ENCODE measurements around the gene BNC2. TPM values are rescaled to one million over a fixed set of nuclear protein-coding genes. Genes with fewer than 3 reads are reported as not detected.

BNC2 gene
- total RNA-seq, 2 donors from 2014 or later: 0.32 TPM; not detected in 1

DNA sequence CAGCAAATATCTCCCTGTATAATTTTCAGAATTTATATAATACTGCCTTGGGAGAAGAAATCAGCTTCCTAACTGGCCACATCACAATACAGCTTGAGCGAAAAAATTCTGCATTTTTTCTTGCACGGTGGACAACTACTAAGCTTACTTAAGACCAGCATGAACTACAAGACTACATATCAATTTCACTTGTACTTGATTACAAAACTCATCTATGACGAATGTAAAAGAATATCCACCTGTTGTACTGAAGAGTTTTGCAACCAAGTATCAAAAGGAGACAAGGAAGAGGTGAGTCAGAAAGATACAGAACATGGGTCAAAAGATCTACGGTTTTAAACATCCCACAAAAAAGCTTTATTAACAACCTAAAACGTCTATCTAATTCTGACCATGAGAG lies 279.4 kb downstream of the BNC2 start:
- no peak overlapping the region for H3K4me3 Mint-ChIP-seq
- no peak overlapping the region for H3K27ac Mint-ChIP-seq
- no peak for DNase-seq
- peaks cover 0 to 4% of the 10 kb centered on the region in 2 donors for H3K9me3 Mint-ChIP-seq
- H3K4me1 Mint-ChIP-seq (ENCODE audit: low read depth): no peaks in the 10 kb centered on the region
- no peaks in the 10 kb centered on the region for H3K36me3 Mint-ChIP-seq (ENCODE audit: insufficient read depth in 2 of 2)
- no peaks in the 10 kb centered on the region for H3K27me3 Mint-ChIP-seq (ENCODE audit: low read depth)
- no peak for ATAC-seq (replicated peaks in 1 of 2)

DNA sequence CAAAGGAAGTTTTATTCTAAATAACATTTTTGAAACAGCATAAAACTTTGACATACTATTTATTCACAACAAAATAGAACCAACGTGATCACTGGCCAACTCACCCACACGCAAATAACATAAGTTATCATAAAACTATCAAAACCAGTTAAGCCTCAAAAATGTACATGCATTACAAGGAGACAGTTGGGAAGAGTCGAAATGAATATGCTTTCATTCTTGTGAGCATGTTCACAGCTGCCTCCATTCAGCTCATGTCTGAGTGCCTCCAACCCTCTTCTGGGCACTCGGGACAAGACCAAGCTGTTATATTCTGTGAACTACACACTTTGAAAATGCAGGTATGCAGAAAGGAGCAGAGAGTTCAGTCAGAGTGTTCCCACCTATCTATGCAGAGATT lies 284.9 kb downstream of the BNC2 start:
- peaks cover 0 to 4% of the 10 kb centered on the region in 2 donors for H3K9me3 Mint-ChIP-seq
- H3K4me1 Mint-ChIP-seq (ENCODE audit: low read depth): no peaks in the 10 kb centered on the region
- no peak overlapping the region for H3K27ac Mint-ChIP-seq
- ATAC-seq (replicated peaks in 1 of 2): no peak
- H3K27me3 Mint-ChIP-seq (ENCODE audit: low read depth): no peaks in the 10 kb centered on the region
- no peak for DNase-seq
- H3K36me3 Mint-ChIP-seq (ENCODE audit: insufficient read depth in 2 of 2): no peaks in the 10 kb centered on the region
- no peak overlapping the region for H3K4me3 Mint-ChIP-seq

DNA sequence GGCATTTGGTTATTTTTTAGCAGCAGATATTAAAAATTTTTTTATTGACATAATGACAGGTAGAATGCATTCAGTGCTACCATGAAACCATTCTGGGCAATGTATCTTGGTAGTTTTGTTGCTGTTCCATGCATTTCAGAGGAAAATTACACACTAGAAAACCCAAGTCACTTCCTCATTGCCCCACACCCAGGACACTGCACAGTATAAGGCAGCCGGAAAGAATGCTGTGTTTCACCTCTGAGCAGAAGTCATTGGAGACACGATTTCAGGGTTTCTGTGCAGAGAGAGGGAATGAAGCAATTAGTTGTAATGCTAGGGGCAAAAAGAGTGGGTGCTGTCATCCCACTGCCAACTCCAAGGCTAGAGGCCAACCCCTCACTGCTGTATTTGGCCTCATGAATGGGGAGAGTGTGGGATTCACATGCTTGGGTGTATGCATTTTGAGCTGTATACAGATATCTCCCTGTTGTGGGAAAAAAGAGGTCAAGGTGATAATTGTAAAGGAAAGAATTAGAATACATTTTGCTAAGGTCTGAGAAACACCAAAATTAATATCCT lies 290.5 kb downstream of the BNC2 start:
- H3K9me3 Mint-ChIP-seq: no peaks in the 10 kb centered on the region
- H3K36me3 Mint-ChIP-seq (ENCODE audit: insufficient read depth in 2 of 2): no peaks in the 10 kb centered on the region
- ATAC-seq (replicated peaks in 1 of 2): no peak
- no peak overlapping the region for H3K4me3 Mint-ChIP-seq
- no peaks in the 10 kb centered on the region for H3K4me1 Mint-ChIP-seq (ENCODE audit: low read depth)
- H3K27me3 Mint-ChIP-seq (ENCODE audit: low read depth): no peaks in the 10 kb centered on the region
- DNase-seq: no peak
- H3K27ac Mint-ChIP-seq: no peak overlapping the region

DNA sequence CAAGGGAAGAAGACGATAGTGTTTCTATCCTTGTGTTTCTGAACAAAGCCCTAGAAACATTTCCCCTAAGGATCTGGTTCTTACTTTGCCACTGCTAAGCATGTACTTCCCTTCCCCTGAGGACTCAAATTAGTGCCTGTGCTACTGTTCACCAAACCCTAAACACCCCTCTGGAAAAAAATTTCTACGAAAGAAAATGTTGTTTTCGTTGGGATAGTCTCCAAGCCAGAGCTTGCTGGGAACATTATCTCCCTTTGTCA lies 294.6 kb downstream of the BNC2 start:
- Mint-ChIP-seq H3K9me3 (no peaks in the 10 kb centered on the region), H3K4me3 (no peak overlapping the region), H3K27me3 (ENCODE audit: low read depth) (no peaks in the 10 kb centered on the region), H3K36me3 (ENCODE audit: insufficient read depth in 2 of 2) (no peaks in the 10 kb centered on the region), H3K4me1 (ENCODE audit: low read depth) (no peaks in the 10 kb centered on the region), H3K27ac (no peak overlapping the region)
- ATAC-seq (replicated peaks in 1 of 2) (no peak), DNase-seq (no peak)

DNA sequence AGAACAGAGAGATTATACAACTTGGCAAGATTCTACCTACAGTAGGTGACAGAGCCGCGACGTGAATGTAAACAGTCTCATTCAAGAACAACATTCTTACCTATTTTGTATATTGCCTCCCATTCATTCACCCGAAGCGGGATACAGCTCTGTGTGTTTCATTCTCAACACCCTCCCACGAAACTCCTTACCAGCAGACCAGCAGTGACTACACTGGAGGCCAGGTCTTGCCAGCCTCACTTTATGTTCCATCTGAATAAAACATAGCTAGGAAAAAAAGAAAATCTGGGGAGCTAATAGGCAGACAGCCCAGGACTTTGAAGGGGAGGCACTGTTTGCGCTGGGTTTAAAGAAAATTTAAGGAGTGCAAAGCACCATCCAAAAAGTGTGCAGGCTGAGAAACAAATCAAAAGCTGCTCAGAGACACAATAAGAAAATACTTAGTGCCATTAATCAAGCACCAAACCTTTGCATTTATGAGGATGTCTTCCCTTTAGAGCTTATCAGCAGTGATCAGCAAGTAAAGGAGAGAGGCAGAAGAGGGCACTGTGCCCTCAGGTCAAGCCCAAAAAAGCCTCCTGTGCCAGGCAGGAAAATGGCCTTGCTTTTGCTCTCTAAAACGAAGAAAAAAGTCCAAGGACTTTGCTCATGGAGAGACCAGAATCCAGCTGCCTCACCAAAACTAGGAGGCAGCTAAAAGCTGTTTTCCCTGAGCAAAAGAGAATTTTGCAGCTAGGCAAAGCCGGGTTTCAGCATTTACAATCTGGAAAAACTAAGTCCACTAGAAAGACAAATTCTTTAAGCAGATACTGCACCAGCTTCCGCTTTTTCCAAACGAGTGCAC lies 295.1 kb downstream of the BNC2 start:
- H3K27ac Mint-ChIP-seq: no peak overlapping the region
- H3K4me3 Mint-ChIP-seq: no peak overlapping the region
- H3K4me1 Mint-ChIP-seq (ENCODE audit: low read depth): no peaks in the 10 kb centered on the region
- no peaks in the 10 kb centered on the region for H3K27me3 Mint-ChIP-seq (ENCODE audit: low read depth)
- DNase-seq (no peak), ATAC-seq (replicated peaks in 1 of 2) (no peak)
- H3K9me3 Mint-ChIP-seq: no peaks in the 10 kb centered on the region
- H3K36me3 Mint-ChIP-seq (ENCODE audit: insufficient read depth in 2 of 2): no peaks in the 10 kb centered on the region

DNA sequence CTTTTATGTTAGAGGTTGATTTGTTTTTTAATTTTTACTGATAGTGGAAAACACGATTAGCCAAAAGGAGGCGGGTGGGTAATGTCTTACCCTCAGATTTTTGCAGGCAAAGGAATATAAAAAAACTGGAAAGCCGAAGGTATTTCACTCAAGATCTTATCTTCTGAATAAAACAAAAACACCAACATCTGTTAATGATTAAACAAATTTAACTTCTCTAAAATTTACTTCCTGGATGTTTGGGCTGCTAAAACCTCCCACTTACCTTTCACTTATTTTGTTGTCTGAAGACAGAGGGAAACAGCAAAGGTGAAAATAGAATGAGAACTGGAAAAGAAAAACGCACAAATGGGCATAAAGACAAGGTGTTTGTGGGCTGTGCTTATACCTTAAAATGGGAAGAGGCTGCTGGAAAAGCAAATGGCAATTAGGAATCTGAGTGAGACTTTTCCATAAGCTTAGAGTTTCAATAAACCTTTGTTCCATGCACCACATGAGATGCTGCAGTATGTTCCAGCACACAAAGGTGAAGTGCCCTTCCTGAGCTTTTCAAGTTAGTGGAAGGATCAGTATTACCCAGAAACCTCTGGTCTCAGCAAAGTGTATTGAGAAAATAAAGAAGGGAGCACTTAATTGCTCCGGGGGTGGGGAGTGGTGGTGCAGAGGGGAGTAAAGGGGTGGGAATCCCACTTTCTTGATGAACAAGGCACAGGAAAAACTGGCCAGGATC lies 298.3 kb downstream of the BNC2 start:
- no peak for ATAC-seq (replicated peaks in 1 of 2)

DNA sequence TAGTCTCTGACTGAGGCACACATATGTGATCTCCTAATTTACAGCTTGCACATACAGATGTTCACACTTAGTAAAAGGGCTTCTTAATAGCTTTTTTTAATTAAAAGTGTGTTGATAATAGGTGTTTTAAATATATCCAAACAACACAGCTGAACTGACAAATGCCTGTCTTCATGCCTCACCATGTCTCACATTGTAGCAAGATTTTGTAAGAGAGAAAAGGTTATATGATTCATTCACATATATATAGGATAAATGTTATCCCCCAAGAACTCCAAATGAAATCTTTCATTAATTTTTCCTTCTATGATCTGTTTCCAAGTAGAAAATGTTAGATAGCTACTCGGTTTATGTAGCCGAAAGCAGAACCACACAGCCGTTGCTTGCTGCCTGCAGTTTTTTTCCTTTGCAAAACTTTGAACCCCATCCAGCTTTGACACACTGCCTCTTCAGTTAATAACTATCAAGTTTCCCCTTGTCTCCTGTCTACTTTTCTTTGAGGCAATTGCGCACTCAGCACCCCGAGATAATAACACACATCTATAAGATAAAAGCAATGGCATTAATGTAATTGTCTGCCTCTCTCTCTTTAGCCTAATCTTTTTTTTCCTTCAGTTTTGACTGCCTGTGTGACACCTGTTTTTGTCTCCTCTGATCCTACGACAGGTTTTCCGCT lies 299.2 kb downstream of the BNC2 start:
- H3K27ac Mint-ChIP-seq: no peak overlapping the region
- H3K4me3 Mint-ChIP-seq: no peak overlapping the region
- no peak for ATAC-seq (replicated peaks in 1 of 2)
- H3K4me1 Mint-ChIP-seq (ENCODE audit: low read depth): no peaks in the 10 kb centered on the region
- no peaks in the 10 kb centered on the region for H3K27me3 Mint-ChIP-seq (ENCODE audit: low read depth)
- DNase-seq: no peak
- H3K36me3 Mint-ChIP-seq (ENCODE audit: insufficient read depth in 2 of 2): no peaks in the 10 kb centered on the region
- no peaks in the 10 kb centered on the region for H3K9me3 Mint-ChIP-seq

More for the DNA sequence above, 298.3 kb downstream of the BNC2 start:
- DNase-seq: no peak
- Mint-ChIP-seq H3K9me3 (no peaks in the 10 kb centered on the region), H3K4me3 (no peak overlapping the region), H3K4me1 (ENCODE audit: low read depth) (no peaks in the 10 kb centered on the region), H3K27me3 (ENCODE audit: low read depth) (no peaks in the 10 kb centered on the region), H3K36me3 (ENCODE audit: insufficient read depth in 2 of 2) (no peaks in the 10 kb centered on the region), H3K27ac (no peak overlapping the region)

DNA sequence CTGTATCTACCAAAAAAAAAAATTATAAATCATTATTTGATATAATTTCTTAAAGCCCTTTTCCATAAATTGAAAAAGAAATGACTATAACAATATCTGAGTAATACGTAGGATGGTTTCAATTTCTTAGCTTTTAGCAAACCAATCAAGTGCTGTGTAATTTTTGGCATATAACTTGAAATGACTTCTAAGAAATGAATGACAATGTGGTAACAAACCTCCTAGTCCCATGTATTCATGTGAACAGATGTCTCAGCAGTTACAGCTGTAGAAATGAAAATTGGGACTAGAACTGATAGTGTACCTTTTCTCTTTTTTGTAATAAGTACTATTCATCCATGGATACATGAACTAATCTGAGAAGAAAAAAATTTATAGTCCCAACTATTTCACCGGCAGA lies 307.0 kb downstream of the BNC2 start:
- Mint-ChIP-seq H3K36me3 (ENCODE audit: insufficient read depth in 2 of 2) (no peaks in the 10 kb centered on the region), H3K9me3 (peaks cover 0 to 3% of the 10 kb centered on the region in 2 donors), H3K27me3 (ENCODE audit: low read depth) (no peaks in the 10 kb centered on the region), H3K4me1 (ENCODE audit: low read depth) (no peaks in the 10 kb centered on the region), H3K4me3 (no peak overlapping the region), H3K27ac (no peak overlapping the region)
- ATAC-seq (replicated peaks in 1 of 2): no peak
- DNase-seq: no peak

DNA sequence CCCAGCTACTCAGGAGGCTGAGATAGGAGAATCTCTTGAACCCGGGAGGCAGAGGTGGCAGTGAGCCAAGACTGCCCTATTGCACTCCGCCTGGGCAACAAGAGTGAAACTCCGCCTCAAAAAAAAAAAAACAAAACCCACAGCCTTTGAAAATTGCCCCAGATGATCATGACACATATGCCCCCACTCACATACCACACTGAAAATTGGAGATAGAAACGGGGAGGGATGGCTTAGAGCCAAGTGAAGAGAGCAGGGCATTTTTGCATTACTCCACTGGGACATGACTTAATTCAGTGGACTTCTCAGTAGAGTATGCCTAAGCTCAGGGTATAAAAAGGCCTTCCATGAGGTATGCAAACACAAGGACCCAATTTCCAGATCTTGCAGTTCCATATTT lies 309.3 kb downstream of the BNC2 start:
- DNase-seq (no peak), ATAC-seq (replicated peaks in 1 of 2) (no peak)
- Mint-ChIP-seq H3K27me3 (ENCODE audit: low read depth) (no peaks in the 10 kb centered on the region), H3K36me3 (ENCODE audit: insufficient read depth in 2 of 2) (no peaks in the 10 kb centered on the region), H3K4me1 (ENCODE audit: low read depth) (no peaks in the 10 kb centered on the region), H3K9me3 (peaks cover 0 to 3% of the 10 kb centered on the region in 2 donors), H3K4me3 (no peak overlapping the region), H3K27ac (no peak overlapping the region)

DNA sequence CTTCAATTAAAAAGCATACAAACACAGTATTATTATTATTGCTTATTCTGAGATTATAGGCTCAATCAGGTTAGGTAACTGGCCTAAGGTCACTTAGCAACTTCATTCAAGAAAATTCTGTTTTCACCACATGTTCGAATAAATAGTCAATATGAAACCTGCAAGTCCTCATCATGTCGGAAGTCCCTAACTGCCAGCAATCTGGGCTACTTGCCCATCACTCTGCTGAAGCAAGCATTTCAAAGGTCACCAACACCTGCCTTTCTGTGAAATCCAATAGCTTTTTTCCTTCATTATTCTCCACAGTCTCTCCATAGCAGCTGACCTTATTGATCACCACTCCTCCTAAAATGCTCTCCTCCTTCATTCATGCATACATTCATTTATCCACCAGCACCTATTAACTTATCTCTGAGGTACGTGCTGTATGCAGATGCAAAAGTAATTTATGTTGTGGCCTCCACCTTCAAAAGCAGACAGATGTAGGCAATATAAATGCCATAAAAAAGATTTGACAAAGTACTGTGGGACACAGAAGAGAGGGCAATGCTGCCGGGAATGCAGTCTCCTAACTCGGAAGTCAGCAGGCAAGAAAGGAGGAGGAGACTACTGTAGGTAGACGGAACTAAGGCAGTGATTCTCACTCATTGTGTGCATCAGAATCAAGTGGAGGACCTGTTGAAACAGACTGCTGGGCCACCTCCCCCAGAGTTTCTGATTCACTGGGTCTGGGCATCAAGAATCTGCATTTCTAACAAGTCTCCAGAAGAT lies 310.9 kb downstream of the BNC2 start:
- no peak for DNase-seq
- H3K4me1 Mint-ChIP-seq (ENCODE audit: low read depth): no peaks in the 10 kb centered on the region
- no peaks in the 10 kb centered on the region for H3K27me3 Mint-ChIP-seq (ENCODE audit: low read depth)
- ATAC-seq (replicated peaks in 1 of 2): no peak
- H3K4me3 Mint-ChIP-seq: no peak overlapping the region
- H3K27ac Mint-ChIP-seq: no peak overlapping the region
- no peaks in the 10 kb centered on the region for H3K36me3 Mint-ChIP-seq (ENCODE audit: insufficient read depth in 2 of 2)
- peaks cover under 1 to 3% of the 10 kb centered on the region in 2 donors for H3K9me3 Mint-ChIP-seq

DNA sequence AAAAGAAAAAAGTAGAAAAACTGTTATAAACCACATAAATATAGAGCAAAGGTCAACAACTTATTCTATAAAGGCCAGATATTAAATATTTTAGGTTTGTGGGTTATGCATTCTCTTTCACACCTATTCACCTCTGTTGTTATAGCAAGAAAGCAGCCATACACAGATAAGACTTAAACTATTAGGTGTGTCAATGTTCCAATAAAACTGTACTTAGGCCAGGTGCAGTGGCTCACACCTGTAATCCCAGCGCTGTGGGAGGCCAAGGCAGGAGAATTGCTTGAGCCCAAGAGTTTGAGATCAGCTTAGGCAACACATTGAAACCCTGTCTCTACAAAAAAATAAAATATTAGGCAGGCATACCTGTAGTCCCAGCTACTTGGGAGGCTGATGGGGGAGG lies 314.7 kb downstream of the BNC2 start:
- no peaks in the 10 kb centered on the region for H3K27me3 Mint-ChIP-seq (ENCODE audit: low read depth)
- peaks cover 3 to 4% of the 10 kb centered on the region in 2 donors for H3K9me3 Mint-ChIP-seq
- DNase-seq (no peak), ATAC-seq (replicated peaks in 1 of 2) (no peak)
- no peak overlapping the region for H3K27ac Mint-ChIP-seq
- H3K4me1 Mint-ChIP-seq (ENCODE audit: low read depth): no peaks in the 10 kb centered on the region
- no peaks in the 10 kb centered on the region for H3K36me3 Mint-ChIP-seq (ENCODE audit: insufficient read depth in 2 of 2)
- no peak overlapping the region for H3K4me3 Mint-ChIP-seq

DNA sequence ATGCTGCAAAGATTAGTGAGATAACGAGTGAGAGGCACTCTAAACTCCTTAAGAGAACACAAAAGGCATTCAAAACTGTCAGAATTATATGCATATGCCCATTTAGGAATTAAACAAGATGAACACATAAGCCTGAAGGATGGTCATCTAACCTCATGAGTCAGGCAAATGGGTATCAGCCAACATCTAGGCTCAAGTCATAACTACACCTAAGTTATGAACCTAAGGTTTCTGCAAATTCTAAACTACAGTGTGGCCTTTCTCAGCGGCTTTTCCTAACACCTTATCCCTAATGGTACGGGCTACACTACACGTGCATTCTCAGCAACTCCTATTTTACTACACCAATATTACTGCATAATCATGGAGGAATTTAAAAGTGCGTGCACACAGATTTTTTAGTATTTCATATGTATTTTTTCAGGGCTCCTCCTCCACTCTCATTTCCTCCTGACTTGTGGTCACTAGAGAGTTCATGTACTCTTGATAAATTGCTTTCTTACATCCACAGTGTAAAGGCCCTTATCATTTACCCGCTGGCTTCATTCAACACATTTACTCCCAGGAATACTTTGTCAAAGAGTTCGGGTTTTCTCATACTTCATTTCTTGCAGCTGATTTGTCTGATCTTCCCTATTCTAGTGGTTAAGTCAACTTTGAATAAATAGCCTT lies 316.5 kb downstream of the BNC2 start:
- H3K27me3 Mint-ChIP-seq (ENCODE audit: low read depth): no peaks in the 10 kb centered on the region
- H3K9me3 Mint-ChIP-seq: peaks cover 1 to 4% of the 10 kb centered on the region in 2 donors
- DNase-seq: no peak
- no peak overlapping the region for H3K27ac Mint-ChIP-seq
- no peak overlapping the region for H3K4me3 Mint-ChIP-seq
- H3K36me3 Mint-ChIP-seq (ENCODE audit: insufficient read depth in 2 of 2): no peaks in the 10 kb centered on the region
- no peaks in the 10 kb centered on the region for H3K4me1 Mint-ChIP-seq (ENCODE audit: low read depth)
- ATAC-seq (replicated peaks in 1 of 2): no peak
